Endodermal cell (in vitro differentiated cells): ENCODE data around the gene RETREG1. TPM values are rescaled to one million over a fixed set of nuclear protein-coding genes. Genes with fewer than 3 reads are reported as not detected.

Experiments
- DNase-seq: peaks from one replicate; pipeline ENCODE4 v3.0.0-alpha.2; 2017
- H3K27ac ChIP-seq: 2 replicates; pipeline ENCODE4 v1.5.1; 2013; ENCODE audit warnings: mild to moderate bottlenecking, low read depth, low read length, moderate library complexity
- H3K27me3 ChIP-seq: 2 replicates; pipeline ENCODE4 v1.6.1; 2013; ENCODE audit warnings: mild to moderate bottlenecking, low read length, moderate library complexity; ENCODE audit not compliant: insufficient read depth, control insufficient read depth, poor library complexity, severe bottlenecking
- H3K36me3 ChIP-seq: 2 replicates; pipeline ENCODE4 v1.7.0; 2013; ENCODE audit warnings: mild to moderate bottlenecking, low read length, moderate library complexity; ENCODE audit not compliant: control insufficient read depth, insufficient read depth
- H3K4me1 ChIP-seq: one replicate; pipeline ENCODE4 v1.7.0; 2013; ENCODE audit warnings: low read length; ENCODE audit not compliant: control insufficient read depth, insufficient read depth
- H3K4me3 ChIP-seq: 2 replicates; pipeline ENCODE4 v1.5.1; 2013; ENCODE audit warnings: mild to moderate bottlenecking, low read length, moderate library complexity
- H3K9ac ChIP-seq: 2 replicates; pipeline ENCODE4 v1.6.1; 2013; ENCODE audit warnings: mild to moderate bottlenecking, low read length, moderate library complexity; ENCODE audit not compliant: poor library complexity, severe bottlenecking; ENCODE audit errors: extremely low read depth
- H3K9me3 ChIP-seq: 2 replicates; pipeline ENCODE4 v1.6.1; 2013; ENCODE audit warnings: mild to moderate bottlenecking, low read length, moderate library complexity; ENCODE audit not compliant: control insufficient read depth
- H3K27ac Mint-ChIP-seq: 2 replicates; pipeline ENCODE4 v1.8.0; 2020; ENCODE audit warnings: mixed read lengths
- H3K27me3 Mint-ChIP-seq: 2 replicates; pipeline ENCODE4 v1.8.0; 2021; ENCODE audit warnings: mild to moderate bottlenecking, mixed read lengths; ENCODE audit not compliant: insufficient read depth
- H3K36me3 Mint-ChIP-seq: 2 replicates; pipeline ENCODE4 v1.8.0; 2020; ENCODE audit warnings: low read depth, mixed read lengths
- H3K4me1 Mint-ChIP-seq: 2 replicates; pipeline ENCODE4 v1.8.0; 2020; ENCODE audit warnings: mixed read lengths
- H3K4me3 Mint-ChIP-seq: 2 replicates; pipeline ENCODE4 v1.8.0; 2020; ENCODE audit warnings: mild to moderate bottlenecking, moderate library complexity, mixed read lengths
- H3K9me3 Mint-ChIP-seq: 2 replicates; pipeline ENCODE4 v1.8.0; 2020; ENCODE audit warnings: mild to moderate bottlenecking, mixed read lengths
- CTCF ChIP-seq: fragments of 200-600 bp; sonication (generic); conservative IDR thresholded peaks from 2 replicates; pipeline ENCODE4 v1.5.0; 2021; ENCODE audit warnings: antibody characterized with exemption, mild to moderate bottlenecking
- WGBS, 2 experiments: methylation state at CpG; one replicate each; pipeline versions ENCODE4 v1.1.5 to v1.1.7; 2013; ENCODE audit warnings: missing lambda C conversion rate in 2 of 2, mixed read lengths in 1 of 2; ENCODE audit not compliant: insufficient coverage in 1 of 2, insufficient read length in 1 of 2; 5-methylcytosine and 5-hydroxymethylcytosine counted together
- total RNA-seq, 2 donors: library from RNA; stranded (reverse); fragmentation: NEBNext Ultra II Directional in 1 of 2; extraction: Animal tissue kit (Norgen Biotek cat#: 25700) in 1 of 2; gene quantifications; 2 replicates in 1 of 2; 3 replicates in 1 of 2; pipeline ENCODE4 v1.2.1, GENCODE V29; 2021

The RETREG1 gene
- total RNA-seq, 2 donors from 2014 or later, result 4.1 to 4.3 TPM

GRCh38 chr5:16644301-16644889 lies 27.6 kb upstream of the RETREG1 start:
- Histone ChIP-seq H3K9me3 (peaks cover 5% of the 10 kb centered on the region), H3K27me3 (no peaks in the 10 kb centered on the region), H3K4me3 (no peak overlapping the region), H3K9ac (no peak overlapping the region), H3K36me3 (no peaks in the 10 kb centered on the region), H3K4me1 (no peaks in the 10 kb centered on the region), H3K27ac (no peak overlapping the region)
- WGBS, 2 experiments, result 93 to 96% methylated on average over 11 of the region's 11 CpGs
- H3K27me3 Mint-ChIP-seq, result peaks cover 27% of the 10 kb centered on the region
- H3K27ac Mint-ChIP-seq, result no peak overlapping the region
- no peaks in the 10 kb centered on the region for H3K36me3 Mint-ChIP-seq
- no peak overlapping the region for H3K4me3 Mint-ChIP-seq
- peaks cover 35% of the 10 kb centered on the region for H3K9me3 Mint-ChIP-seq
- no peak for TF ChIP-seq CTCF
- DNase-seq, result peak; percentile 30
- no peaks in the 10 kb centered on the region for H3K4me1 Mint-ChIP-seq

- H3K36me3 Mint-ChIP-seq, result no peaks in the 10 kb centered on the region
- peak; percentile 33 for DNase-seq
- Histone ChIP-seq H3K27me3 (no peaks in the 10 kb centered on the region), H3K36me3 (no peaks in the 10 kb centered on the region), H3K4me1 (no peaks in the 10 kb centered on the region), H3K4me3 (no peak overlapping the region), H3K9me3 (peaks cover 7% of the 10 kb centered on the region), H3K9ac (no peak overlapping the region), H3K27ac (no peak overlapping the region)
- 96 to 100% methylated on average over 1 to 2 of the region's 2 CpGs for WGBS, 2 experiments
- H3K27ac Mint-ChIP-seq, result no peak overlapping the region
- no peak overlapping the region for H3K4me3 Mint-ChIP-seq
- peaks cover 28% of the 10 kb centered on the region for H3K9me3 Mint-ChIP-seq
- H3K4me1 Mint-ChIP-seq, result no peaks in the 10 kb centered on the region
- H3K27me3 Mint-ChIP-seq, result peaks cover 25% of the 10 kb centered on the region
- TF ChIP-seq CTCF, result no peak
Observed at GRCh38 chr5:16642867-16643266, 26.1 kb upstream of the RETREG1 start.

- no peak overlapping the region for H3K27ac Mint-ChIP-seq
- WGBS, 2 experiments, result 91 to 92% methylated on average over 4 of the region's 4 CpGs
- TF ChIP-seq CTCF, result no peak
- H3K9me3 ChIP-seq, result peaks cover 7% of the 10 kb centered on the region
- H3K4me3 Mint-ChIP-seq, result no peak overlapping the region
- H3K27me3 ChIP-seq, result no peaks in the 10 kb centered on the region
- no peak overlapping the region for H3K9ac ChIP-seq
- DNase-seq, result peak; percentile 7
- no peaks in the 10 kb centered on the region for H3K4me1 Mint-ChIP-seq
- H3K27ac ChIP-seq, result no peak overlapping the region
- H3K36me3 Mint-ChIP-seq, result no peaks in the 10 kb centered on the region
- peaks cover 19% of the 10 kb centered on the region for H3K9me3 Mint-ChIP-seq
- H3K4me3 ChIP-seq, result no peak overlapping the region
- H3K27me3 Mint-ChIP-seq, result peaks cover 16% of the 10 kb centered on the region
- H3K4me1 ChIP-seq, result no peaks in the 10 kb centered on the region
- H3K36me3 ChIP-seq, result no peaks in the 10 kb centered on the region
Observed at GRCh38 chr5:16639206-16639605, 22.4 kb upstream of the RETREG1 start.
